ENCODE data around the gene CACNA2D3.

DNA sequence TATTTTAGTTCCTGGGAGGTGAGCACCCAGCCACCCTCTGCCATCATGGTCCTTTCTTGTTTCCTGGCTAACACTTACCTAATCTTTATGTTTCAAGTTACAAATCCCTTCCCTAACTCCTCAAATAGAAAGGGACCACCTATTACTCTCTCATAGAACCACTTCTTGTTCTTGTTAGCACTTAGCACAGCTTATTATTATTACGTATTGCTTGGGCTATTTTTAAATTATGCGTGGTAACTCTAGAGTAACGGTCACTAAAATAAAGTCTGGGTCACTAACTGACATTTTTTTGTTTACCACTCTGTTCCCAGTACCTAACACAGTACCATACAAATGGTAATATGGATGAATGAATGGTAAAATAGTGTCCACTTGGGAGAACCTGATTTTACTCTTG is 663.6 kb downstream of the CACNA2D3 start:
- TF ChIP-seq, protein P1, sequence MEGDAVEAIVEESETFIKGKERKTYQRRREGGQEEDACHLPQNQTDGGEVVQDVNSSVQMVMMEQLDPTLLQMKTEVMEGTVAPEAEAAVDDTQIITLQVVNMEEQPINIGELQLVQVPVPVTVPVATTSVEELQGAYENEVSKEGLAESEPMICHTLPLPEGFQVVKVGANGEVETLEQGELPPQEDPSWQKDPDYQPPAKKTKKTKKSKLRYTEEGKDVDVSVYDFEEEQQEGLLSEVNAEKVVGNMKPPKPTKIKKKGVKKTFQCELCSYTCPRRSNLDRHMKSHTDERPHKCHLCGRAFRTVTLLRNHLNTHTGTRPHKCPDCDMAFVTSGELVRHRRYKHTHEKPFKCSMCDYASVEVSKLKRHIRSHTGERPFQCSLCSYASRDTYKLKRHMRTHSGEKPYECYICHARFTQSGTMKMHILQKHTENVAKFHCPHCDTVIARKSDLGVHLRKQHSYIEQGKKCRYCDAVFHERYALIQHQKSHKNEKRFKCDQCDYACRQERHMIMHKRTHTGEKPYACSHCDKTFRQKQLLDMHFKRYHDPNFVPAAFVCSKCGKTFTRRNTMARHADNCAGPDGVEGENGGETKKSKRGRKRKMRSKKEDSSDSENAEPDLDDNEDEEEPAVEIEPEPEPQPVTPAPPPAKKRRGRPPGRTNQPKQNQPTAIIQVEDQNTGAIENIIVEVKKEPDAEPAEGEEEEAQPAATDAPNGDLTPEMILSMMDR (conservative IDR thresholded peaks at IDR 0.05; ENCODE audit: low read length), result no peak
- TF ChIP-seq EZH2phosphoT487 (IDR thresholded peaks at IDR 0.05; ENCODE audit: borderline replicate concordance, low read depth, low read length), result no peak
